Stimulated activated CD4-positive, alpha-beta T cell treated with anti-CD3 and anti-CD28 coated beads, Interleukin-15, amount 100 ng/mL, for 24 hours (primary cell): Measurements from ENCODE around the gene CYSRT1.

ENCODE experiments used
- DNase-seq: peaks from one replicate; pipeline ENCODE4 v3.0.0-alpha.2; 2020

Gene CYSRT1

GRCh38 chr9:137273095-137273490 is 48.1 kb downstream of the CYSRT1 start:
- no peak for DNase-seq

GRCh38 chr9:137273611-137274320 is 48.8 kb downstream of the CYSRT1 start:
- DNase-seq = no peak

GRCh38 chr9:137275203-137275587 is 50.2 kb downstream of the CYSRT1 start:
- no peak for DNase-seq
